Ureter (tissue), 1 donor: ENCODE data around the gene RBM22. TPM values are rescaled to one million over a fixed set of nuclear protein-coding genes. Genes with fewer than 3 reads are reported as not detected.
"Not testable (repeated sequence)": the region's sequence is repeated elsewhere in the genome, so short reads cannot be mapped to it uniquely, and the experiment has no call there.

Experiments used
- DNase-seq: peaks from one replicate; pipeline ENCODE4 v3.0.0-alpha.2; 2020; ENCODE audit warnings: low spot score
- total RNA-seq: library from RNA; stranded (reverse); gene quantifications from one replicate; pipeline ENCODE4 v1.2.4, GENCODE V29; 2023
- donor health status: DM: yes; HTN: yes; CAD: no.

The RBM22 gene
- total RNA-seq, result 44.6 TPM

- DNase-seq, result peak; percentile 95
Measured at GRCh38 chr5:150700594-150701377, at the start of gene RBM22. Gene RBM22 (minus strand): TSS chr5:150701062. CDS start chr5:150700985, 77 bp downstream.

DNA sequence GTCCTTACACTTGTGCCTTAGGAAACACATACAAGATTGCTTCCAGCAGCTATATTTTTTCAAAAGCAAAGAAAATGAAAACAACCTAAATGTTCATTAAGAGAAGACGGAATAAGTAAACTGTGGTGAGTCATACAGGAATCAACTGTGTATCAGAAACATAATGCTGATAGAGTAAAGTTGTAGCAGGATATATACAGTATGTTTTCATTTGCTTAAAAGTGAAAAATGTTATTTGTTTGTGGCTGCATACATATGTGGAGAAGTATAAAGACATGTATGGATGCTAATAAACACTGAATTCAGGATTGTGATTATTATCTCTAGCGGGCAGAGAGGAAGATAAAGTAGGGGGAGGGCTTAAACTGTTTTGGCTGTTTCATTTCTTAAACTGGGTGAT is 49.6 kb upstream of the RBM22 start:
- DNase-seq, result no peak

DNA sequence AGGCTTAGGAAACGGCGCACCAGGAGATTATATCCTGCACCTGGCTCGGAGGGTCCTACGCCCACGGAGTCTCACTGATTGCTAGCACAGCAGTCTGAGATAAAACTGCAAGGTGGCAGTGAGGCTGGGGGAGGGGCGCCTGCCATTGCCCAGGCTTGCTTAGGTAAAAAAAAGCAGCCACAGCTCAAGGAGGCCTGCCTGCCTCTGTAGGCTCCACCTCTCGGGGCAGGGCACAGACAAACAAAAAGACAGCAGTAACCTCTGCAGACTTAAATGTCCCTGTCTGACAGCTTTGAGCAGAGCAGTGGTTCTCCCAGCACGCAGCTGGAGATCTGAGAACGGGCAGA is 42.3 kb upstream of the RBM22 start:
- DNase-seq, result not testable (repeated sequence)

- not testable (repeated sequence) for DNase-seq
Measured at GRCh38 chr5:150742455-150743141, 41.7 kb upstream of the RBM22 start.

GRCh38 chr5:150740992-150741391 is 40.1 kb upstream of the RBM22 start:
- DNase-seq, result no peak

DNA sequence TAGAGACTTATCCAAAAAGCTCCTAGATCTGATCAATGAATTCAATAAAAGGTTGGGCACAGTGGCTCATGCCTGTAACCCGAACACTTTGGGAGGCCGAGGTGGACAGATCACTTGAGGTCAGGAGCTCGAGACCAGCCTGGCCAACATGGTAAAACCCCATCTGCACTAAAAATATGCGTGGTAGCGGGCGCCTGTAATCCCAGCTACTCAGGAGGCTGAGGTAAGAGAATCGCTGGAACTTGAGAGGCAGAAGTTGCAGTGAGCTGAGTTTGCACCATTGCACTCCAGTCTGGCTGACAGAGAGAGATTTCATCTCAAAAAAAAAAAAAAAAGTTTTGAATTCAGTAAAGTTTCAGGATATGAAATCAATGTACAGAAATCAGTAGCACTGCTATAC is 38.0 kb upstream of the RBM22 start:
- DNase-seq, result no peak

GRCh38 chr5:150734579-150735384 is 33.9 kb upstream of the RBM22 start:
- no peak for DNase-seq

GRCh38 chr5:150731669-150732242 is 30.9 kb upstream of the RBM22 start:
- no peak for DNase-seq

DNA sequence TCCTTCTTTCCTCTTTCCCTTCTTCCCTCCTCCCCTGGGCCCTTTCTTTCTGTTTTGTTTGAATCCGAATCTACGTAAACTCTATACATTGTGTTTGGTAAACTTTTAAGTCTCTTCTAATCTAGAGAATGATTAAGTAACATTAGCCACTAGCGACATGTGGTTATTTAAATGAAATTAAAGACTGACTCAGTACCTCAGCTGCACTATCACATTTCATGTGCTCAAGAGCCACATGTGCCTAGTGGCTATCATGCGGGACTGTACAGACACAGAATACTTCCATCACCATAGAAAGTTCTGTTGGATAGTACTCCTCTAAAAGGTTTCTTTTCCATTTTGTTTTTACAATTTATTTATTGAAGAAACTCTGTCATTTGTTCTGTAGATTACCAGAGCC is 29.0 kb upstream of the RBM22 start:
- no peak for DNase-seq

DNA sequence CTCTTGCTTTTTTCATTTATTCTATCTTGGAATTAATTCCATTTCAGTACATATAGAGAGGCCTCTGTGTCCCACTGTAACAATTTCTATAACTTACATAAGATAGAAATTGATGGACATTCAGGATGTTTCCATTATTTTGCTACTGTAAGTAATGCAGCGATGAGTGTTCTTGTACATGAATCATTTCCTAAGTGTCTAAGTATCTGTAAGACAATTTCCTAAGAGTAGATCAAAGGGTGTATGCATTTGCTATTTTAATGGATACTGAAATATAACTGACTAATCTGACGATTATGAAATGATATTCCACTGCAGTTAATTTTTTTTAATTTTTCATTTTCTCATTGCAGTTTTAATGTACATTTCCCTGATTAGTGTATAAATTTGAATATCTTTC is 23.0 kb upstream of the RBM22 start:
- no peak for DNase-seq

GRCh38 chr5:150710165-150710564 is 9.3 kb upstream of the RBM22 start:
- no peak for DNase-seq

DNA sequence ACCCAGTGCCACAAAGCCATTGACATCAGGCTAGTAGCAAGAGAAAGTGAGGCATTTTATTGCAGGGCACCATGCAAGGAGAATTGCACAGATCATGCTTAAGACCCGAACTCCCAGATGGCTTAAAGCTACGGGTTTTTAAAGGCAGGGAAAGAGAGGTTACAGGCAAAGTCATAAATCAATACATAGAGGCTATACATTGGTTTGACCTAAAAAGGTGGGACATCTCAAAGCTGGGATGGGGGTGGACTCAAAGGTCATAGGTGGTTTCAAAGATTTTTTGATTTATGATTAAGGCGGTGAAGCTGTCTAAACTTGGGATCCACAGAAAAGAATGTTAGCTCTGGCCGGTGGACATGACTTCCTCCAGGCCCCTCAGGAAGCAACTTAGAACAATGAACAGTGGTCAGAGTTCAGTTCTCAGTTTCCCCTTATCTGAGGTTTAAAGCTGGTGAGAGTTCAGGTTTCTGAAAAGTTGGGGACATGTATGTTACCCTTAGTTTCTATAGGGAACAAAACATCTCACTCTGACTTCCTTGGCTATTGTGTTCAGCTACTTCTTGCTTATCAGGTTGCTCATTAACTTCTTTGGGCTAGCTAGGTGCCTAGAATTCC is 6.0 kb upstream of the RBM22 start:
- no peak for DNase-seq

- no peak for DNase-seq
Measured at GRCh38 chr5:150703762-150704161, 2.9 kb upstream of the RBM22 start.

DNA sequence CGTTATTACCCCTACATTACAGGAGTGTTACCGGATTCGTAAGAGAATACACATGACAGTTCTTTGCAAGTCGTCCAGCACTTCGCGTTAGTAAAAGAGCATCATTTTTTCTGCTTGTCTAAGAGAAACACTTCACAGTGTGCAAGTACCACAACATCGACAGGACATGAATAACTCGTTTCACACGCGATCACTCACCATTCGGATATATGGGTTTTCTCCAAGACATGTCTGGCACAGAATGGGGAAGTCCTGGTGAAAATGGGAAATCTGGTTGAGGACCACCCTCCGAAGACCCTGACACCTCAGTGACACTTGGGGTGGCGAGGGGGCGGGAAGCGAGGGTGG is 642 bp downstream of the RBM22 start:
- DNase-seq, result no peak

GRCh38 chr5:150694612-150695011 is 6.2 kb downstream of the RBM22 start:
- DNase-seq, result no peak

GRCh38 chr5:150692276-150692675 is 8.6 kb downstream of the RBM22 start:
- DNase-seq, result no peak

DNA sequence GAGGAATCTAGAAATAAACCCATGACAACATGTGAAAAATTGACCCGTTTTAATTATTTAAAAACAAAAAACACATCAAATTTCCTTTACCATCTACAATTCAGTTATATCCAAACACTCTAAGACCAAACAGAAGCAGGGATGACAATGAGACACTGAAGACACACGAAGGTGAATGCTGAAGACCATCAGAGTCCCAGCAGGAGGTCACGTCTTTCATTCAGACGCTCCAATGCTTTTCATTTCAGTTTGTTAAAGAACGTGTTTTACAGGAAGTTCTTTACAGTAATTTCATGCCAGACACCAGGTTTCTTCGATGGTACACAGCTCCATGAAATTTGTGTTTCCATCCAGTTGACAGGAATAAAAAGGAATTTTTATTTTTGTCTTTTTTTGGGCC is 10.1 kb downstream of the RBM22 start:
- DNase-seq, result no peak

DNA sequence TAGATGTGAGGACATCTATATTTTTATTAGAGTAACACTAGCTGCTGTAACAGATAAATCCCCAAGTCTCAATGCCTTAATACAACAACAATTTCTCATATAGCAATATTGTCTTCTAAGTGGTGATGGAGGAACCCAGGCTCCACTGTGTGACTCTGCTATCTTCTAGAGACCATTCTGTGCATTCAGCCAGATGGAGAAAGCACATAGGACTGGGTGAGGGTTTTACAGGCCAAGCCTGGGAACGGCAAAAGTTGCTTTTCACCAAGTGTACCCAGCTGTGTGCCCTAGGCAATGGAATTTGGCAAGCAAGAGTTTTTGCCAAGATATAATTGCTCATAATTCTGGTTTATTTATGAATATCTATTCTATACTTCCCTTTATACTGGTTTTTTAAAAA is 11.7 kb downstream of the RBM22 start:
- DNase-seq, result no peak

GRCh38 chr5:150676578-150676977 is 24.3 kb downstream of the RBM22 start:
- DNase-seq, result no peak

DNA sequence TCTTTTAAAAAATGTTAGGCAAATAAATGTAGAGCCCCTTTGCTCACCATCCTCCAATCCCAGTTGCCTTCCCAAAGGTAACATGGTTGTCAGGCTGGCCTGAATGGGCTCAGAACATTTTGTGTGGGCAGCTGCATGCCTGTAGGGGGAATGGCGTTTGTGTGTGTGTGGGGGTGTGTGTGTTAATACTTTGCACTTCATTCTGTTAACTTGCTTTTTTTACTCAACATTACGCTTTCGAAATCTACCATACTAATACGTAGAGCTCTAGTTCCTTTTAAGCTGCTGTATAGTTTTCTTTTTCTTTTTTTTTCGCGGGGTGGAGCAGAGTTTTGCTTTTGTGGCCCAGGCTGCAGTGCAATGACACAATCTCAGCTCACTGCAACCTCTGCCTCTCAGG is 25.8 kb downstream of the RBM22 start:
- no peak for DNase-seq

DNA sequence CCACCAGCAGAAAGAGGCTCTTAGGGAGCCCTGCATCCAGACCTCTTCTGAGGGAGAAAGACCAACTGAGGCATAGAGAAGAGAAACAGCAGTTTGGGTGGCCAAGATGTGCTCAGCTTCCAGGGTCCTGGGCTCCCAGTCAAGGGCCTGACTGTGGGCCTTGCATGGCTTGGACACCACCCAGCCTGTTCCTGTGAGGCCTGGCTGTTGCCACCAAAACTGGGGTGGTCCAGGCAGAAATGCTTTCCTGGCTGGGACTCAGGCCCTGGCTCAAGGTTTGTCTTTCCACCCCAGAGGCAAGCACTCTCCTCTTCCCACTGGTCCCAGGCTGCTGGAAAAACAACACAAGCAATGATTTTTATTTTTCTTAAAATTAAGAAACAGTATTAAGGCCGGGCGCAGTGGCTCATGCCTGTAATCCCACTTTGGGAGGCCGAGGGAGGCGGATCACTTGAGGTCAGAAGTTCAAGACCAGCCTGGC is 26.5 kb downstream of the RBM22 start:
- no peak for DNase-seq

GRCh38 chr5:150672884-150673275 is 28.0 kb downstream of the RBM22 start:
- DNase-seq, result no peak
